ENCODE measurements around the gene ATXN7. TPM values are rescaled to one million over a fixed set of nuclear protein-coding genes. Genes with fewer than 3 reads are reported as not detected.

The ATXN7 gene
- total RNA-seq, 1 donor from 2014 or later = 21.0 TPM

DNA sequence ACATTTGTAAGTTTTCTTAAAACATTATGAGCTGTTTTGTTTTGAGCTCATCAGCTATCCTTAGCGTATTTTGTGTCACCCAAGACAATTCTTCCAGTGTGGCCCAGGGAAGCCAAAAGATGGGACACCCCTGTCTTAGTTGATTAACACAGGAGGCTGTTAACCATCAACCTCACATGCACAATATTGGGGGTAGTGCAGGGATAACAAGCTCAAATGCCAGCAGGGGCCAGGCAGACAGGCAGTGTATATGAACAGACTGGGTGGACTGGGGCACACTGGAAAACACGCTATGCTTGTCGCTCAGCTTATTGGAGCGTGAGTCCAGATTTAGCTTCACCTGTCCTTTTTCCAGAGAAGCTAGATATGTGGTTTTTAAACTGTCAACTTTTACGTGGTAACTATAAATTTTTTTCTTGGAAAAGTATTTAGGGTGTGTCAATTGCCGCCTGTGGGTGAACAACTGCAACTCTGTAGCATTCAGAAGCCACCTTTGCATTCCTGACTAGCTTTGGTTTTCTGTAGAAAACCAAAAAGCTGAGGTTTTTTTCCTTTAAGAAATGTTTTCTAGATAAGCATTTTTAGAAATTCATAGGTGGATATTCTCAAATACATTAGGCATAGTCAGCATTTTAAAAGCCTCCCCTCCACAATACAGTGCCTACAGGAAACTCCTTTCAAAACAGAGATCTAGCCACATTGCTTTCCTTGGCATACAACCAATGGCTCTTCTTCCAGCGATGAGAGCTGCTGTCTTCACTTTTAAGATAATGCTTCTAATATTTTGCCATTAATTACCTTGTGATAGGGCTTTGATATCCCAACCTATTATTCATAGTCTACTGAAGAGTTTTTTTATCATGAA is 145.1 kb downstream of the ATXN7 start:
- DNase-seq (ENCODE audit: extremely low read depth, low read depth, low spot score) = no peak

DNA sequence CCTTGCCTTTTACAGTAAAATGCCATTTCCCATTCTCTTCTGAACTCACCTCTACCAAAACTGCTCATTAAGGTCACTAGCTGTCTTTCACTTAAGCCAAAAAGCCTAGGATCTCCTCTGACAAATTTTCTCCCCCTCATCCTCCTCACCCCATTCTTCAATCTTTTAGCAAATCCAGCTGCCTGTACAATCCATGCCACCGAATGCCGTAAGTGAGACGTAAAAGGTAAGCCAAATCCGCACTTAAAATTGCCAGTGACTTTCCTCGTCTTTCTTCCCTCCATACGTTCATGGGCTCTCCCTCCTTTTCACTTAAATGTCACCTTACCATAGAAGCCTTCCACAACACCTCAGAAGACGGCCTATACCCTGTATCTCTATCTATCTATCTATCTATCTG is 145.9 kb downstream of the ATXN7 start:
- no peak for DNase-seq (ENCODE audit: extremely low read depth, low read depth, low spot score)

DNA sequence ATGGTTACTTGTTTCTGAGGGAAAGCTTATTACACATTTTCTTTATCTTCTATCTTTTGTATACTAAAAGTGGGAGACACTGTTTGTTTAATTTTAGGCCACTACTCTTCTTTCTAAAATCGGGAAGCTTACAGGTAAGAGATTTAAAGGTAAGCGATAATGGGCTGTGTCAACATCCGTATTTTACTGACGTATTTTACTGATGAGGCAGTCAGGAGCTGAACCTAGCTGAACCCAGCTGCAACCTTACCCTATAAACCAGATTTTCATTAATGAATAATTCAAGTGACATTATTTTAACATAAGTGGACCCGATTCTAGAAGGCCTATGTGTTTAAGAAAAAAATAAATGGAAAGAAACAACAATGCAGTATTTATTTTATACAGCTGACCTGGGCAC is 146.5 kb downstream of the ATXN7 start:
- DNase-seq (ENCODE audit: extremely low read depth, low read depth, low spot score) = no peak

DNA sequence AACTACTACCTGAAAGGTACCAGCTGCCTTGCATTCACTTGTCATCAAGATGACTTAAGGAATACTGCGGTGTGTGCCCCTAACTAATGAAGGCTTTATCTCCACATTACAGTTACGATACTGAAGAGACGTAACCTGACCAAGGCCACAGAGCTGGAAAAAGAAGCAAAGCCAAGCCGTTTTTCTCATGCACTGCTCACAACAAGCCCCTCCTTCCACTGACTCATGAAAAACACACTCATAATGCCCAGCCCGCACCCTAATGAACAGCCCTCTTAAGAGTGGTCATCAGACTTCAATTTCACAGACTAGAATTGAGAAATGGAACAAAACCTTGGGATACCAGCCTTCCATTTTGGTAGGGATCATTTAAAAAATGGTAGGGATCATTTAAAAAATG is 148.0 kb downstream of the ATXN7 start:
- DNase-seq (ENCODE audit: extremely low read depth, low read depth, low spot score) = no peak

DNA sequence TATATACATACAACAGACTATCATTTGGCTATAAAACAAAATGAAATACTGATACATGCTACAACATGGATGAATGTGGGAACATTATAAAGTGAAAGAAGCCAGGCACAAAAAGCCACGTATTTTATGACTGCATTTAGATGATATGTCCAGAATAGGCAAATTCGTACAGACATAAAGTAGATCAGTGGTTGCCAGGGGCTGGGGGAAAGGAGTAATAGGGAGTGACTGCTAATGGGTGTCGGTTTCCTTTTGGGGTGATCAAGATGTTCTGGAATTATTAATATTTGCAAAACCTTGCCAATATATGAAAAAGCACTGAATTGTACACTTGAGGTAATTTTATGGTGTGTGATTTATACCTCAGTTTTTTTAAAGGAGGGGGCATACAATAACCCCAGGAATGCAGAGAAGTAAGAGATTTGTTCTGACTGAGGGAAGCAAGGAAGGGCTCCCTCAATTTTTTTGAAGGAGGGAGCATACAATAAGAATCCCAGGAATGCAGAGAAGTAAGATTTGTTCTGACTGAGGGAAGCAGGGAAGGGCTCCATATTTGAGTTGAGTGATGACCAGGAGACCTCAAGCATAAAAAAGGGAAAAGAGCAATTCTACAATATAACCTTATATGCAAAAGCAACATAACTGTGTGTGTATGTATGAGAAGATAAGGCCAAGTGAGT is 153.4 kb downstream of the ATXN7 start:
- DNase-seq (ENCODE audit: extremely low read depth, low read depth, low spot score) = no peak

DNA sequence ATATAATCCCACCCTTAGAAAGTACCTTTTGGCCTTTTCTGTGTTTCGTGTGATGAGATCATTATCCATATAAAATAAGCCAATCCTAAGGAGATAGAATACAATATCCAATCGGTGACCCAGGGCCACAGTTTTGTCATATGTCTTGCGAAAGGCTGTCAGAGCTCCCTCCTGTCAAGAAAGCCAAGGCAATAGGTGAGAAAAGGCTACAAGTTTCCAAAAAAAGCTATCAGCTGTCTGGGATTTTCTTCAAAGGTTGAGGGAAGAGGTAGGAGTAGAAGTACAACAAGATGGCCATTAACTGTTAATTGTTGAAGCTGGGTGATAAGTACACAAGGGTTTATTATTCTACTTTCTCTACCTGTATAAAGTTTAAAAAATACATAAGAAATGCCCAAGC is 155.6 kb downstream of the ATXN7 start:
- DNase-seq (ENCODE audit: extremely low read depth, low read depth, low spot score) = no peak

DNA sequence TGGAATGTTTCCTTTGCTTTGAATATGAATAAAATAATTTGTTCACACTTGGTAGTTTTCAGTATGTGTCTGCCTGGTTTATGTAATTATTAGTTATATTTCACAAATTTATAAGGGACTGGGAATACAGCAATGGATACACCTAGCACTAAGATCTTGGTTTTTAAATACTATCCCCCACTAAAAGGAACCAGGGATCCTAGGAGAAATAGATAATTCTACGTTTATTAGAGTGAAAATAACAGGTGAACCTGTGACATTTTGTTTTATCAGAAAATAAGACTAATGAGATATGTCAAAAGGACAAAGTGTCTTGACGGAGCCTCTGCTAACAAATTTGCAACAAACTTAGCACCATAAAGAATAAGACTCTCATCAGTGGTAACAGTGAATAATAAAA is 156.2 kb downstream of the ATXN7 start:
- no peak for DNase-seq (ENCODE audit: extremely low read depth, low read depth, low spot score)

DNA sequence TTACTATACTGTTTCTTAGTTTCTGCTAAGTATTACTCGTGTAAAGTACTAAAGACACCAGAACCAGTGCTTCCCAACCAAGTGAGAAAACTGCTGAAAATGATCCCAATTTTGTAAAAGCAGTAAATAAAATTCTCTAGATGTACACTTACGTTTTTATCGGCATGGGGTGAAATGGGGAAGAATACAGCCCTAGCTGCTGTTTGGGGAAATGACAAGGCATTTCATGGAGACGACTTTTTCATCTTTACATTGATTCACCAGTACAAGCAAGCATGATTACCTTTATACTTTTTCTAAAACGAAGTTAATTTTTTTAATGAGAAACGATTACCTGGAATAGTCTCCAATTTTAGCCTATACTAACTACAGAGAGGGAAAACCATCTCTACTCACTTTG is 158.3 kb downstream of the ATXN7 start:
- no peak for DNase-seq (ENCODE audit: extremely low read depth, low read depth, low spot score)

DNA sequence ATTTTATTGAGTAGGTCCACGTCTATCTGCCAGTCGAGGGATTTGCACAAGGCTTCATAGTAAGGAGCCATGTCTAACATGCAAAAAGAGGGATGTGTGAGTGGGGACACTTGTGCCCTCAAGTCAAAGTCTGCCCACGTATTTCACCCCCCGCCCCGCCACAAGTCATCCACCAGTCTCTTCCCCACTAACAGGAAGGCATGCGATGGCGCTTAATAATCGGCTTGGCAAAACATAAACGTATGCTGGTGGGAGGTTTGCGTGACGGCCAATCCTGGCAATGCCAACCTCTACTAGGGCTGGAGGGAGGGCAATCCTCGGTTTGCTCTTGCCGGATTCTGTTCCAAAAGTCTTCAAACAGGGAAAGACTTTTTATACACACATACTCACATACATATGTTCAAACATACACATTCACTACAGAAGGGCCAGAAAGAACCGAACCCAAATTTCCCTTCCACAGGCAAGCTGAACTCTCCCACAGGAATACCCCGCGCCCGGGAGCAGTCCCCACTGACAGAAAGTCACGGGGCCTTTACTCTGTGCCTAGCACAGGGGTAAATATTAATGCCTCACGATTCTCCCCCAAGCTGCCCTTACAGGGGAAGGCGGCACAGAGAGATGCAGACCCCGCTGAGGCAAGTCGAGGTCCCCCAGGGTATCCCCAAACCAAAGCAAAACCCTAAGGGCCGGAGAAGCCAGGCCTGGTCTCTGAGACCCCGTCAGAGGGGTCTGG is 159.0 kb downstream of the ATXN7 start:
- no peak for DNase-seq (ENCODE audit: extremely low read depth, low read depth, low spot score)

DNA sequence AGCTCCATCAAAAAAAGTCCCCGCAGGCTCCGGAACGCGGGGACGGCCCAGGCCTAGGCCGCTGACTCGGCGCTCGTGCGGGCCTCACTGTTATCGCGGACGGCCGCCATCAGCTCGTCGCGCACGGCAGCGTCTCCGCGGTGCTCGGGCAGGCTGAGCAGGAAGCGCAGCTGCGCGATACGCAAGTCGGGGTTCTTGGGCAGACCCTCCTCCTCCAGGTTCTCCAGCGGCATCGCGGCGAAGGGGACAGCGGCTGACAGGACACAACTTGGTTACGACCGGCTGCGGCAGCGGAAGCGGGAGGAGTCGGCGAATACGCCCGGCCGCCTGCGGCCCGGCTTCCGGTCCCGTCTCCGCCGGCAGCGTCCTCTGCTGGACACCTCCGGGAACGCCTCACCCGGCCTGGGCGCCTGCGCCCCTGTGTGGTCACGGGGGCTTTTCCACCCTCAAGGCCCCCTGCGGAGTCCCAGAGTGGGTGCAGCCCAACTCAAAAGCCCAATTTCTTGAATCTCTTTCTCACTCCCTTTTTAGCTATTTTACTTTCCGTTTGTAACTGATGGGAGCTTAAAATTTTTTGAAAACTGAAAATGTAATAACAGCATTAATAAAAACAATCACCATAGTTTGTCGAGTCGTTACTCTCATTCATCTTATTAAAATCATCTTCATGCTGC is 159.7 kb downstream of the ATXN7 start, which contains the start of gene PSMD6:
PSMD6 (minus strand) TSS at position 308 of the 674 bp plus-strand sequence; CDS start at position 233, 75 bp downstream.
- DNase-seq (ENCODE audit: extremely low read depth, low read depth, low spot score) = no peak

DNA sequence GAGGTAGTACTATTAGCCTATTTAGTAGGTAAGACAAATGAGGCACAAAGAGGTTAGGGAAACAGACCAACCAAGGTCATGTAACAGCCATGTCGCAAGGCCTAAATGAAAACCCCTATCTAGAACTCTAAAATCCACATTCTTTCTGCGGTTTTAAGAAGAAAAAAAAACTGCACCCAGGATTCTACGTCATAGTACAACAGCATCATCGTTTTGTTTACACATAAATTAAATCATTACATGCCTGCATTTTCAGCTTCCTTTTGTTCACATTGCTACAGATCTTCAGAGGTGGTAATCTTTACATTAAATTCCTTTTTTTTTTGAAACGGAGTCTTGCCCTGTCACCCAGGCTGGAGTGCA is 160.2 kb downstream of the ATXN7 start:
- no peak for DNase-seq (ENCODE audit: extremely low read depth, low read depth, low spot score)

DNA sequence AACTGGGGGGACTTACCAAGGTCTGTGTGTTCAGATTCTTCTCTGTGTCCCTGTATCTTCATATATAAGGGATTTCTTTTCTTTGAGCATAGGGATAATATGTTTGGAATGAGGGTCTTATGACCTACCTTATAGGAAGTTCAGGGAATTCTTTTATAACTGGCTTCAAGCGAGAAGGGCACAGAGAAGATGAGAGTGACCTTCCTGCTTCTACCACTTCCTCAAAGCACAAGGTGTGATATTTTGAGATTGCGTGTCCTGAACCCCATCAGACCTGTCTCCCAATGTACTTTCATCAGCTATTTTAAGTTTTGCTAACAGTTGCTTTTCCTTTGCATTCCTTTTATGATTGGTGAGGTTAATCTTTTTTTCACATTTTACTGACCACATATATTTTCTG is 162.7 kb downstream of the ATXN7 start:
- no peak for DNase-seq (ENCODE audit: extremely low read depth, low read depth, low spot score)

DNA sequence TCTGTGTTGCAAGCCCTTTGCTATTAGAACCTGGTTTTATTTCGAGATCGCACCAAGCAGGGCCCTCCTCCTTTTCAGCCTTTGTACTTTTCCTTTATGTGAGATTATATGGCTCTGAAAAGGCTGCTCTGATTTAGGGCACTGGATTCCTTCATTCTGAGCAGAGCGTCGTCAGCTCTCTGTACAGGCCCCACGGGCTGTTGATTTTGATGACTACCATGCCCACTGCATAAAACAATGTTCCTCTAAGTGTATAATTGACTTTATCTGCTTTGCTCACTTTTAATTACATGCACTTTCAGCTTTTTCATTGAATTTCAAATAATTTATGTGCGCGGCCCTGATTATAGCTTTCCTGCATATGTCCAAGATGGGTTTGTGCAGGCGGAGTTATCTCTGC is 164.0 kb downstream of the ATXN7 start:
- DNase-seq (ENCODE audit: extremely low read depth, low read depth, low spot score) = no peak

DNA sequence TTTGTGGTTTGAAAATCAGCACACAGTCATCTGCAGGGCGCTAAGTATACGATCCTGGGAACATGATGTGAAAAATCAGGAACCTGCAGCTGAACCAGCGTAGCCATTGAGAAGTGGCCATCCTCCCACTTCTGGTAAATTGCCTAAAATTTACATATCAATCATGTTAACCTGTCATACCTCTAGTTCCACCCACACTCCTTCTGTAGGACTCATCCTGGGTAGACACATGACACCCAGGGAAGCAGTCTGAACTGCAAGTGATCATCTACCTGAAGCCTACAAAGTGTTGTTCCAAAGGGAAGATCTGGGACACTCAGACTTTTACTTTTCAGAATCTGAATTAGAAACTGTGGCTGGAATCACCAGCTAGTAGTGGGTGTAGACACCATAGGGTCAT is 165.1 kb downstream of the ATXN7 start:
- DNase-seq (ENCODE audit: extremely low read depth, low read depth, low spot score) = no peak

DNA sequence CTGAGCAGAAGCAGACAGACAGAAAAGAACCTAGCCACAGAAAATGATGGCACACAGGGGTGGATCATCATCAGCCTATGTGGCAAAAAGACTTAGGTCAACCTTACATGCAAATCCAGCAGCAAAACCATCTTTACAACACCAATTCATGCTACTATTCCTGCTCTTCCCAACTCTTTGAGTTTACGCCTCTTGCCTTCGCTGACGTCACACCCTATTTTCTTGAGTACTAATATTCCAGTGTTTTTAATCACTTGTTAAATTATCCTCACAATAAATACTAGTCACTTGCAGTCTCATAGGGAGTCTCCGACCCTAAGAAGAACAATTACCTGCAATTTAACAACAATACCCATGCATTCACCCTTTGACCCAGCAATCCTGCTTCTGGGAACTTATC is 165.6 kb downstream of the ATXN7 start:
- no peak for DNase-seq (ENCODE audit: extremely low read depth, low read depth, low spot score)

DNA sequence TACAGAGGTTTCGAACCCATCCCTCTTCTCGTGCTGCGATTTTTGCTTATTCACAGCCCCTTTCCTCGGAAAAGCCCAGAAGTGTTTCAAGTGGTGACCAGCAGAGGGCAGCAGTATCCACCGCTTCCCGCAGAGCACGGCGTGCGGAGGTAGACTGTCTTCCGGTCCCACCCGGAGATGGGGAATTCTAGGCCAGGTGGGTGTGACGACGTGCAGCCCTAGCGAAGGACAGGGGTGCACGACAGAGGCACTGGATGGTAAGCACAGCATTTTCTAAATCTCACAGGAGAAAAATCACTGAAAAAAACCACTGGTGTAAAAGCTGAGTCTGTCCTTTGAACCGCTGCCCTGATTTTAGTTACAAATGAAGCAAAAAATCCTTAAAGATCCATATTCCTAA is 167.1 kb downstream of the ATXN7 start:
- no peak for DNase-seq (ENCODE audit: extremely low read depth, low read depth, low spot score)

DNA sequence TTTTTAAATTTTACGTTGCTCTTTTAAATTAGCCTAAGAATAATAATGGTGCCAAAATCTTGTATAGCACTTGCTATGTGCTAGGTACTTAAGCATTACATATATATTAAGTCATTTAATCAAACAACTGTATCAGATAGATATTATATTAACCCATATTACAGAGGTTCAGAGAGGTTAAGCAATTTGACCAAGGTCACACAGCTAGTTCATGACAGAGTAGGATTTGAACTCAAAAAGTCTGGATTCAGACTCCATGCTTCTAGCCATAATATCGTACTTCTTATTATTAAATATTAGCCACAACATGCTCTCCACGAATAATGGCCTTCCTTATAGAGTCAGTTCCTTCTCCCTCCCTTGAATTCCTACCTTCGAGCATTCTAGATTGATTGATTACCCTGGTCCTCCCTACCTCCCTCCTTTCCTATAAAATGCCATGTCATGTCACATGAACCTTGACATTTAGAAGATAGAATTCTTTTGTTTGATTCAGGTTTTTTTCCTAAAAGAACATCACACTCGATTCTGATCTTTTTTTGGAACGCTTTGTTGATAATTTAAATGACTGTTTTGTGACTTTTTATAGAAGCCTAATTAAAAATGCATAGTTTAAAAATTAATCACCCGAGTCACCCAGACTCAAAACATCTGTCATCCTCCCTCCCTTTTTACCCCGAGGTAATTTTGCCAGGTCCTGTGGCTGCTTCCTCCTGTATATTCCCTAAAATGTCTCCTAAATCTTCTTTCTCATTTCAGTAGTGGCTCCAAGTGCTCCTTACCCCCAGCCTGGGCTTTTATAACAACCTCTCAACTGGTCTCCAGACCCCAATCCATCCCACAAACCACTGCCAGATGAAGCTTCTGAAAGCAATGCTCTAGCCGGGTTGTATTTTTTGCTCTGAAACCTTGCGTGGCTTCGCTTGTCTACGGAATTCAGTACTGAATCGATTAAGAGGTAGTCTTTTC is 168.2 kb downstream of the ATXN7 start:
- DNase-seq (ENCODE audit: extremely low read depth, low read depth, low spot score) = no peak

DNA sequence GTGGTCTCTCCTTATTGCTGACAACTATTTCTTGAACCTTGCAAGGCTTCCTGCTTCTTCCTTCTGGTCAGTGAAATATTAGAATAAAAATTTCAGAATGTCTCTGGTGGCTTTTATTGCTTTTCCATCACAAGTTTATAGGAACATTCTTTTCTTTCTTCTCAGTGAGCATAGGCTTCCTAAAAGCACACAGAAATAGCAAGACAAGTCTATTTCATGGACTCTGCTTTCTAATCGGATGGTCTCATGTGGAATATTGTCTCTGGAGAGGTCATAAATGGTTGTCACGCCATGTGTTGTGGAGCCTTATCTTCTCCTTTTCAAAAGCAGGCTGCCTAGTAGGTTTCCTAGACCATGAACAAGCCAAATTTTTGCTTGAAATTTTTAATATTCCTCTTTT is 169.4 kb downstream of the ATXN7 start:
- no peak for DNase-seq (ENCODE audit: extremely low read depth, low read depth, low spot score)

DNA sequence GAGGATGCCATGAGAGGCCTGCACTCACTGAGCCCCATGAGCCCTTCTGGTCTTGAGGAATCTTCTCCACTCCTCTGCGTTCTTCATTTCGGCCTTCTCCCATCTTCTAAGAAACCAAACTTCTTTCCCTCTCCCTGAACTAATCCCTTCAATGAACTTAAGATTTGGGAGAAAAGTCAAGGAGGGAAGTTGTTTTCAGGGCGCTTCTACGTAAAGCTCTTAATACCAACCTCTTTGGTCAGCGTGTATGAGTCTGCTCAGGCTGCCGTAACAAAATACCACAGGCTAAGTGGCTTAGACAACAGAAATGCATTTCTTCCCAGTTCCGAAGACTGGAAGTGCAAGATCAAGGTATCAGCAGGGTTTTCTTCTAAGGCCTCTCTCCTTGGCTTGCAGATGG is 173.4 kb downstream of the ATXN7 start:
- no peak for DNase-seq (ENCODE audit: extremely low read depth, low read depth, low spot score)

DNA sequence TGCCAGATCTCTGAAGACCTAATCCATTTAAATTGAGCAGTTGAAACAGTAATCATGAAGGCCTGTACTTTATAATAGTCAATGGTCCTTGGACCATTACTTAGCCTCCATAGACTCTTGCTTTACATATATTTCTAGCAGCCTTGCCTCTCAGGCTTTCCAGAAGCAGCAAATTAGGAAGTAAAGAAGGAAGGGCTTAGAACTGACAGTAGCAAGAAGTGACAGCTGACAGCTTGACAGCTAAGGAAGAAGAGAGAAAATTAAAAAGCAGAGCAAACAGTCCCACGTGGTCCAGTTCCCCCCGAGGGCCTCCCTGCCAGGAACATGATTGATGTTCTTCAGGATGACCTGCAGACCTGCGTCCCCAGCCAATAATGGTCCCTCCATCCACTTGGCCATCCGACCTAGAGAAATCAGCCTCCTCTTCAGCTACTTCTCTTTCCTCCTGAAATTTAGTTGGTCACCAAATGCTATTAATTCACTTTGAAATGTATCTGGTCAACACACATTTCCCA is 174.6 kb downstream of the ATXN7 start:
- no peak for DNase-seq (ENCODE audit: extremely low read depth, low read depth, low spot score)
